ENCODE measurements around the gene CELF2. TPM values are rescaled to one million over a fixed set of nuclear protein-coding genes. Genes with fewer than 3 reads are reported as not detected.

Gene CELF2
- 18.1 and 39.4 TPM in 2 replicates for total RNA-seq

DNA sequence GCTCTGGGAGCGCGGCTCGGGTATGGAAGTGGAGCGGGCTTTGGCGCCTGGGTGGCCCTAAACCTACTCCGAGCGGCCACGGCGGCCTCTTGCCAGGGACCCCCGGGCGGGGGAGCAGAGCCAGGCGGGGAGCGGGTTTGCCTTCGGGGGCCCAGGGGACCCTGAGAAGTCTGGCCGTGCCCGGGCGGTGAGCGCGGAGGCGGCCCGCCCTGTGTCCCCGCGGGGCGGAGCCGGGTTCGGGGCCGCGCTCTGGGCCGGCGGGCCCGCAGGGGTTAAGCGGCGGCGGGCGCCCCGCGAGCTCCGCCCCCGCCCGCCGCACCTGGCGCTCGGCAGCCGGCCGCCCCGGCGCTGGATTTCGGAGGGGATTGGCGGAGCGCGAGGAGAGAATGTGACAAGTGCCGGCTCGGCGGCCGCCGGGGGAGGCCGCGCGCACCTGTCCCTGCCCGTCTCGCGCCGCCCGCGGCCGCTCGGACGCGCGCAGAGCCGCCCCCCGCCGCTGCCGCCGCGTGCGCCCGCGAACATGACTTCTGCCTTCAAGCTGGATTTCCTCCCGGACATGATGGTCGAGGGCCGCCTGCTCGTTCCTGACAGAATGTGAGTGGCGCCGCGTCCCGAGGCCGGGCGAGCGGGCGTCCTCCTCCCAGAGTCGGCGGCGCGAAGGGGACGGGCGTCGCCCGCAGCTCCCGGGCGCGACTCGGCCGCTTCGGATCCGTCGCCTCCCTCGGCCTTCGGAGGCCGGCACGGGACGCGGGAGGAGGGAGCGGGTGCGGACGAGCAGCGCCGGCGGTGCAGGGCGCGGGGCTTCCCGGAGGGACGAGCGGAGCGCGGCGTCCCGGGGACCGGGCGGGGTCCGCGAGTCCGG, at the start of gene CELF2:
Gene CELF2 (plus strand): TSS at position 303 of the 862 bp plus-strand sequence. CDS start 218 bp downstream, at position 521.

Measured in smooth muscle cell of the pulmonary artery (primary cell).